Ovary (tissue), 9 donors: ENCODE measurements around the gene NRROS. TPM values are rescaled to one million over a fixed set of nuclear protein-coding genes. Genes with fewer than 3 reads are reported as not detected.

Experiments used
- DNase-seq, 5 donors: peaks; one replicate each; pipeline ENCODE4 v3.0.0-alpha.2; 2019 to 2020
- H3K27ac ChIP-seq, 2 donors: fragments of 200-600 bp; one replicate each; pipeline versions ENCODE4 v1.5.1 to v1.8.0; 2019 to 2022
- H3K27me3 ChIP-seq: fragments of 200-600 bp; one replicate; pipeline ENCODE4 v1.8.0; 2022
- H3K36me3 ChIP-seq: fragments of 200-600 bp; sonication (generic); one replicate; pipeline ENCODE4 v1.5.1; 2019
- H3K4me1 ChIP-seq: one replicate; pipeline ENCODE4 v1.8.1; 2013; ENCODE audit warnings: mild to moderate bottlenecking, moderate library complexity; ENCODE audit not compliant: insufficient read depth
- H3K4me3 ChIP-seq: fragments of 200-600 bp; sonication (generic); one replicate; pipeline ENCODE4 v1.5.1; 2017
- H3K9me3 ChIP-seq, 2 donors: fragments of 200-600 bp in 1 of 2; sonication (generic) in 1 of 2; one replicate each; pipeline versions ENCODE4 v1.5.1 to v1.8.1; 2013 to 2019; ENCODE audit warnings: mild to moderate bottlenecking in 1 of 2, moderate library complexity in 1 of 2
- EP300 ChIP-seq: sonication (generic); formaldehyde crosslinking; IDR thresholded peaks from one replicate; pipeline ENCODE4 v1.6.1; 2017; ENCODE audit warnings: antibody characterized with exemption
- POLR2A ChIP-seq: fragments of 450-650 bp; IDR thresholded peaks from one replicate; pipeline ENCODE4 v1.6.1; 2017; ENCODE audit warnings: antibody characterized with exemption, mild to moderate bottlenecking, moderate library complexity
- WGBS, 3 donors: extraction: QIAGEN DNeasy Blood & Tissue Kit in 1 of 3; methylation state at CpG; one replicate each; pipeline versions ENCODE4 v1.1.5 to v1.1.7; 2013 to 2017; 5-methylcytosine and 5-hydroxymethylcytosine counted together
- intact Hi-C, 4 donors: fragments of 100-400 bp; cut with DNase I; formaldehyde crosslinking; loops; one replicate each; pipeline versions ENCODE4 v1.11.0 to v1.15.1; 2022 to 2023
- polyA plus RNA-seq, 2 donors: library from polyadenylated mRNA; stranded (reverse); fragments of 200-250 nt in 1 of 2; fragments of 350-450 nt in 1 of 2; fragmentation: Illumina TruSeq in 1 of 2; extraction: RNeasy Lipid Tissue Mini Kit (QIAGEN cat#74804) in 1 of 2; gene quantifications; one replicate each; pipeline ENCODE4 v1.2.3, GENCODE V29; 2013 to 2014
- small RNA-seq: library from RNA; depleted of rRNA; stranded (forward); fragments of <200 nt; gene quantifications from one replicate; pipeline ENCODE3, GENCODE V24; 2016
- total RNA-seq, 7 donors: library from RNA; depleted of rRNA in 2 of 7; stranded (reverse); fragments of >200 nt in 2 of 7; fragmentation: NEBNext Ultra II Directional in 3 of 7; extraction: Animal tissue kit (Norgen Biotek cat#: 25700) in 3 of 7; gene quantifications; one replicate each; pipeline versions ENCODE4 v1.1.0 to v1.2.4, GENCODE V29; 2016 to 2023
- TF ChIP-seq, protein P1 (sequence below), 3 donors: fragments of 450-650 bp in 2 of 3; fragments of 200-600 bp in 1 of 3; IDR thresholded peaks; one replicate each; pipeline versions ENCODE4 v1.5.1 to v1.8.0; 2016 to 2022; ENCODE audit warnings: antibody characterized with exemption in 3 of 3, mild to moderate bottlenecking in 1 of 3
- donor health status: DM: no; HTN: no; CAD: no; lungs with moderate emphysema.
- donor health status: DM: no; HTN: no; CAD: no.
- donor health status: Bipolar disorder and iron deficiency.
- donor health status: DM: yes; HTN: yes; CAD: no.
- donor health status: DM: no; HTN: no; CAD: no.
- donor health status: DM: yes; HTN: yes; CAD: no.

Gene NRROS
- total and polyA plus RNA-seq, 9 donors = 0.80 to 6.3 (median 3.2) TPM

DNA sequence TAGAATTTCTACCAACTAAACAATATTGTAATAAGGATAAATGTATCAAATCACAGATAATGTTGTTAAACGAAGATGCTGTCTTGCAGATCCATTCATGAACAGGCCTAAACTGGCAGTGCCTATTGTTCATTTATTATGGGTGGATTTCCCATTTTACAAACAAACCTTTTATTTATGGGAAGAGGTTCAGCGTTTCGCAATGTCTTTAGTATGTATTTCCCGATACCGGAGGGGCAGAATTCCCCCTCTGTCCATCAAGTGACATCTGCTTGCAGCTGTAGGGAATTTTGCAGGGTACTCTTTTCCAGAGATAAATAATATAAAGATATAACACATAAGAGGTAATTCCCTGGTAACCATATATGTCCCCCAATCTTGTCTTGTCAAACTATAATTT lies 66.8 kb downstream of the NRROS start:
- no peak overlapping the region for H3K4me3 ChIP-seq
- 79 to 82% (median 82%) methylated on average over 5 of the region's 5 CpGs for WGBS, 3 donors
- no peaks in the 10 kb centered on the region for H3K36me3 ChIP-seq
- H3K27me3 ChIP-seq = no peaks in the 10 kb centered on the region
- no peak for DNase-seq
- H3K27ac ChIP-seq = no peak overlapping the region
- TF ChIP-seq EP300 (no peak), POLR2A (no peak)
- TF ChIP-seq, protein P1, sequence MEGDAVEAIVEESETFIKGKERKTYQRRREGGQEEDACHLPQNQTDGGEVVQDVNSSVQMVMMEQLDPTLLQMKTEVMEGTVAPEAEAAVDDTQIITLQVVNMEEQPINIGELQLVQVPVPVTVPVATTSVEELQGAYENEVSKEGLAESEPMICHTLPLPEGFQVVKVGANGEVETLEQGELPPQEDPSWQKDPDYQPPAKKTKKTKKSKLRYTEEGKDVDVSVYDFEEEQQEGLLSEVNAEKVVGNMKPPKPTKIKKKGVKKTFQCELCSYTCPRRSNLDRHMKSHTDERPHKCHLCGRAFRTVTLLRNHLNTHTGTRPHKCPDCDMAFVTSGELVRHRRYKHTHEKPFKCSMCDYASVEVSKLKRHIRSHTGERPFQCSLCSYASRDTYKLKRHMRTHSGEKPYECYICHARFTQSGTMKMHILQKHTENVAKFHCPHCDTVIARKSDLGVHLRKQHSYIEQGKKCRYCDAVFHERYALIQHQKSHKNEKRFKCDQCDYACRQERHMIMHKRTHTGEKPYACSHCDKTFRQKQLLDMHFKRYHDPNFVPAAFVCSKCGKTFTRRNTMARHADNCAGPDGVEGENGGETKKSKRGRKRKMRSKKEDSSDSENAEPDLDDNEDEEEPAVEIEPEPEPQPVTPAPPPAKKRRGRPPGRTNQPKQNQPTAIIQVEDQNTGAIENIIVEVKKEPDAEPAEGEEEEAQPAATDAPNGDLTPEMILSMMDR (IDR thresholded peaks at IDR 0.05) = no peak
- intact Hi-C loops = no loop called here
- H3K9me3 ChIP-seq = no peaks in the 10 kb centered on the region
- peaks cover 2% of the 10 kb centered on the region for H3K4me1 ChIP-seq

DNA sequence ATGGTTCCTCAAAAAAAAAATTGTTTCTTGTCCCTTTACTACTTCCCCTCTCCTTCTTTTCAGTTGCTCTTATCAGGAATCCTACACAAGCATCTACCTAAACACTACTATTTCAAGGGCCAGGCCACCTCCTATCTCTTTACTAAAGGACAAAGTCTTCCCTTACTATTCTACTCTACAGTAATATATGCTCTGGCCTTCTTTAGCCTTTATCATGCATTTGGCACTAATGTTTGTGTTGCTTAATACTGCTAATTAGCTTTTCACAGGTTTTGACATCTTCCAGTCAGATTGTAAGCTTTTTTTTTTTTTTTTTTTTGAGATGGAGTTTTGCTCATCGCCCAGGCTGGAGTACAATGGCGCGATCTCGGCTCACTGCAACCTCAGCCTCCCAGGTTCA lies 67.2 kb downstream of the NRROS start:
- DNase-seq = no peak
- WGBS, 3 donors = 96 to 100% (median 100%) methylated on average over 4 of the region's 4 CpGs
- Histone ChIP-seq H3K4me3 (no peak overlapping the region), H3K27me3 (no peaks in the 10 kb centered on the region), H3K9me3 (no peaks in the 10 kb centered on the region), H3K36me3 (no peaks in the 10 kb centered on the region), H3K27ac (no peak overlapping the region), H3K4me1 (peaks cover 2% of the 10 kb centered on the region)
- TF ChIP-seq, protein P1 (IDR thresholded peaks at IDR 0.05) = no peak
- TF ChIP-seq POLR2A = no peak
- TF ChIP-seq EP300 = no peak
- intact Hi-C loops = no loop called here

DNA sequence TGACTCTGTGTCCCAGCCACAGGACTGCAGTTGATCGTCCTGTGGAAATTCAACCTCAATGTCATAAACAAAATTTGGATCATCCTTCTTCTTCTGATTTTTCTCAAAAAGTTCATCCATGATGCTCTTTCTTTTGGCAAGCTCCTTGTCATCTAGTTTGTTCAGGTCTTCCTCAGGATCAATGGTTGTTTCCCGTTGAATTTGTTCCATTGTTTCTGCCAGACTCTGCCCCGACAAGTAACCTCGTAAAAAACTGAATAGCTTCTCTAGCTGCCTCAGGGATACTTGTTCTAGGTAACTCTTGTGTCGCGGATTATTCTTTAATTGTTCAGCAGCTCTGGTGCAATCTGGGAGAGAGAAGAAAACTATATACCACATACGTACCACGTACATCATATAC lies 68.1 kb downstream of the NRROS start:
- no peak overlapping the region for H3K4me3 ChIP-seq
- WGBS, 3 donors = 93 to 95% (median 94%) methylated on average over 8 of the region's 8 CpGs
- no peaks in the 10 kb centered on the region for H3K27me3 ChIP-seq
- intact Hi-C loops = no loop called here
- H3K9me3 ChIP-seq = no peaks in the 10 kb centered on the region
- DNase-seq = no peak
- H3K36me3 ChIP-seq = no peaks in the 10 kb centered on the region
- TF ChIP-seq EP300 (no peak), POLR2A (no peak)
- TF ChIP-seq, protein P1 (IDR thresholded peaks at IDR 0.05) = no peak
- H3K27ac ChIP-seq = no peak overlapping the region
- H3K4me1 ChIP-seq = peaks cover 2% of the 10 kb centered on the region

DNA sequence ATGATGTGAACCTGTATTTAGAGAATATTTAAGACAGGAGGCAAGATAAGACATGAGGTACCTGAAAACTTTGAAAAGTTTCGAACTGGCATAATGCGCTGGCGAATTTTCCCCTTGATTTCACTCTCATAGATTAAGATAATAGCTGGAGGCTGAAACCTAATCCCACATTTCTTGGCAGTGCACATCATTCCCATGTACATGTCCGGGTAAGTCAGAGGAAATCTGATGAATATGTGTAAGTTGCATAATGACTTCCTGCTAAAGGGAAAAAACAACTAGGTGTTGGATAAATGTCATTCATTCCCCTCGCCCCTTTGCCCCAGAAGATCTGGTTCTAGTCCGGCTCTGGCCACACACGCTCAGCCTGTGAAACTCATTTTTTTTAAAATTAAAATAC lies 69.0 kb downstream of the NRROS start:
- H3K9me3 ChIP-seq = no peaks in the 10 kb centered on the region
- 82 to 84% (median 84%) methylated on average over 7 of the region's 7 CpGs for WGBS, 3 donors
- no peak overlapping the region for H3K4me3 ChIP-seq
- no peaks in the 10 kb centered on the region for H3K36me3 ChIP-seq
- H3K27ac ChIP-seq = no peak overlapping the region
- intact Hi-C loops = no loop called here
- no peak for TF ChIP-seq POLR2A
- no peak for DNase-seq
- peaks cover 5% of the 10 kb centered on the region for H3K4me1 ChIP-seq
- H3K27me3 ChIP-seq = no peaks in the 10 kb centered on the region

Small RNA genes lying within 50 kb of the gene (small RNA-seq; reads per million reads assigned to genes)
- gene RNU6-646P = not detected

Other genes with a start within 250 kb of the NRROS start
- 10 to 100 TPM; 13.0 to 71.4 (median 58.8) TPM for gene UBXN7, start 207.3 kb upstream of the NRROS start, total RNA-seq
- 10 to 100 TPM; 21.2 to 23.3 TPM for gene UBXN7, start 207.3 kb upstream of the NRROS start, polyA plus RNA-seq
- 10 to 100 TPM; 11.6 to 29.3 (median 23.3) TPM for gene RNF168, start 135.9 kb upstream of the NRROS start, total RNA-seq
- 1 to 10 TPM; 8.0 to 8.6 TPM for gene RNF168, start 135.9 kb upstream of the NRROS start, polyA plus RNA-seq
- gene SMCO1, start 124.3 kb upstream of the NRROS start, total RNA-seq = not detected
- not detected for gene SMCO1, start 124.3 kb upstream of the NRROS start, polyA plus RNA-seq
- gene WDR53, start 71.1 kb upstream of the NRROS start, total RNA-seq = 10 to 100 TPM in 4 of 7 donors, 1 to 10 TPM in 3; 3.0 to 14.1 (median 11.6) TPM
- gene WDR53, start 71.1 kb upstream of the NRROS start, polyA plus RNA-seq = 10 to 100 TPM; 10.8 to 13.1 TPM
- 1 to 10 TPM; 3.8 to 8.2 (median 7.2) TPM for gene FBXO45, start 71.0 kb upstream of the NRROS start, total RNA-seq
- 1 to 10 TPM; 3.8 to 7.3 TPM for gene FBXO45, start 71.0 kb upstream of the NRROS start, polyA plus RNA-seq
- gene CEP19, start 72.6 kb downstream of the NRROS start, total RNA-seq = 1 to 10 TPM in 6 of 7 donors, under 1 TPM in 1; 0.83 to 2.8 (median 1.6) TPM
- 1 to 10 TPM; 2.0 to 4.8 TPM for gene CEP19, start 72.6 kb downstream of the NRROS start, polyA plus RNA-seq
- 10 to 100 TPM in 6 of 7 donors, 1 to 10 TPM in 1; 9.4 to 21.5 (median 17.8) TPM for gene PIGX, start 72.7 kb downstream of the NRROS start, total RNA-seq
- gene PIGX, start 72.7 kb downstream of the NRROS start, polyA plus RNA-seq = 10 to 100 TPM; 10.5 to 22.4 TPM
- 10 to 100 TPM; 24.2 to 57.3 (median 44.2) TPM for gene PAK2, start 100.2 kb downstream of the NRROS start, total RNA-seq
- gene PAK2, start 100.2 kb downstream of the NRROS start, polyA plus RNA-seq = 10 to 100 TPM; 17.0 to 59.5 TPM
- gene SENP5, start 228.2 kb downstream of the NRROS start, total RNA-seq = 10 to 100 TPM; 24.6 to 41.1 (median 28.5) TPM
- 10 to 100 TPM in 1 of 2 donors, 1 to 10 TPM in 1; 8.6 to 11.3 TPM for gene SENP5, start 228.2 kb downstream of the NRROS start, polyA plus RNA-seq